AG08396 (cell line): ENCODE data around the gene USP27X.

Source experiments
- DNase-seq: peaks from one replicate; pipeline ENCODE4 v3.0.0; 2012; ENCODE audit warnings: low spot score, mixed read lengths

Gene USP27X

GRCh38 chrX:49878834-49879655 is at the start of gene USP27X:
Gene USP27X, plus strand, starts transcription at chrX:49879484. Its CDS starts 824 bp downstream, at chrX:49880308.
- peak; percentile 77 for DNase-seq

GRCh38 chrX:49838374-49838773 is 40.9 kb upstream of the USP27X start:
- peak; percentile 38 for DNase-seq

GRCh38 chrX:49840679-49841078 is 38.6 kb upstream of the USP27X start:
- DNase-seq: peak; percentile 34

GRCh38 chrX:49842621-49843020 is 36.7 kb upstream of the USP27X start:
- no peak for DNase-seq

GRCh38 chrX:49844611-49845010 is 34.7 kb upstream of the USP27X start:
- no peak for DNase-seq

GRCh38 chrX:49845701-49846403 is 33.4 kb upstream of the USP27X start:
- DNase-seq: no peak

- DNase-seq: no peak
These were observed 32.8 kb upstream of the USP27X start for GRCh38 chrX:49846522-49846921.

- DNase-seq: no peak
These were observed 31.0 kb upstream of the USP27X start for GRCh38 chrX:49848275-49848674.

- no peak for DNase-seq
These were observed 29.3 kb upstream of the USP27X start for GRCh38 chrX:49850028-49850427.

- DNase-seq: no peak
These were observed 25.6 kb upstream of the USP27X start for GRCh38 chrX:49853661-49854060.

GRCh38 chrX:49856819-49857218 is 22.5 kb upstream of the USP27X start:
- DNase-seq: no peak

- no peak for DNase-seq
These were observed 20.9 kb upstream of the USP27X start for GRCh38 chrX:49858341-49858740.

GRCh38 chrX:49859491-49859890 is 19.8 kb upstream of the USP27X start:
- DNase-seq: no peak

- no peak for DNase-seq
These were observed 18.3 kb upstream of the USP27X start for GRCh38 chrX:49860867-49861535.

- no peak for DNase-seq
These were observed 17.2 kb upstream of the USP27X start for GRCh38 chrX:49862093-49862492.

GRCh38 chrX:49868739-49869138 is 10.5 kb upstream of the USP27X start:
- no peak for DNase-seq

GRCh38 chrX:49876750-49877149 is 2.5 kb upstream of the USP27X start:
- DNase-seq: peak; percentile 35

GRCh38 chrX:49877397-49878101 is 1.7 kb upstream of the USP27X start:
- no peak for DNase-seq

GRCh38 chrX:49878128-49878833 is 1.0 kb upstream of the USP27X start:
- DNase-seq: no peak

- DNase-seq: no peak
These were observed 483 bp downstream of the USP27X start for GRCh38 chrX:49879656-49880277.

GRCh38 chrX:49880668-49881067 is 1.4 kb downstream of the USP27X start:
- DNase-seq: no peak
